H9 (cell line): Measurements from ENCODE around the gene ARID1B. TPM values are rescaled to one million over a fixed set of nuclear protein-coding genes. Genes with fewer than 3 reads are reported as not detected.

ENCODE experiments used
- DNase-seq: peaks from one replicate; pipeline ENCODE4 v3.0.0-alpha.2; 2017
- H2AFZ ChIP-seq: one replicate; pipeline ENCODE4 v1.6.1; 2013; ENCODE audit warnings: mild to moderate bottlenecking, low read length, control low read depth, moderate library complexity
- H2AK5ac ChIP-seq: 2 replicates; pipeline ENCODE4 v1.6.1; 2013; ENCODE audit warnings: low read length, control low read depth, mixed read lengths; ENCODE audit not compliant: insufficient read length
- H2BK120ac ChIP-seq: one replicate; pipeline ENCODE4 v1.6.1; 2013; ENCODE audit warnings: low read depth, mild to moderate bottlenecking, low read length, control low read depth, inconsistent platforms; ENCODE audit not compliant: poor library complexity, severe bottlenecking
- H2BK12ac ChIP-seq: 2 replicates; pipeline ENCODE4 v1.6.1; 2013; ENCODE audit warnings: low read length, control low read depth, mixed read lengths, low read depth; ENCODE audit not compliant: insufficient read length
- H2BK15ac ChIP-seq: 2 replicates; pipeline ENCODE4 v1.6.1; 2013; ENCODE audit warnings: low read depth, low read length, control low read depth
- H2BK20ac ChIP-seq: one replicate; pipeline ENCODE4 v1.6.1; 2013; ENCODE audit warnings: low read depth, mild to moderate bottlenecking, low read length, control low read depth, inconsistent platforms; ENCODE audit not compliant: poor library complexity, severe bottlenecking
- H2BK5ac ChIP-seq: 2 replicates; pipeline ENCODE4 v1.6.1; 2013; ENCODE audit warnings: low read length, control low read depth, mixed read lengths; ENCODE audit not compliant: insufficient read length
- H3K14ac ChIP-seq: 2 replicates; pipeline ENCODE4 v1.6.1; 2013; ENCODE audit warnings: low read length, control low read depth; ENCODE audit not compliant: insufficient read depth
- H3K18ac ChIP-seq: 2 replicates; pipeline ENCODE4 v1.6.1; 2013; ENCODE audit warnings: low read depth, mild to moderate bottlenecking, mixed read lengths, low read length, control low read depth; ENCODE audit not compliant: insufficient read length
- H3K23ac ChIP-seq: 2 replicates; pipeline ENCODE4 v1.6.1; 2013; ENCODE audit warnings: low read length, control low read depth, mixed read lengths, low read depth; ENCODE audit not compliant: insufficient read length
- H3K23me2 ChIP-seq: 2 replicates; pipeline ENCODE4 v1.6.1; 2013; ENCODE audit warnings: low read depth, mild to moderate bottlenecking, mixed read lengths, low read length, control low read depth; ENCODE audit not compliant: insufficient read length, poor library complexity, severe bottlenecking
- H3K27ac ChIP-seq: 2 replicates; pipeline ENCODE4 v1.5.1; 2013; ENCODE audit warnings: low read length, control low read depth, mixed read lengths, low read depth; ENCODE audit not compliant: insufficient read length
- H3K27me3 ChIP-seq: 2 replicates; pipeline ENCODE4 v1.6.1; 2013; ENCODE audit warnings: low read length, control low read depth, inconsistent platforms; ENCODE audit not compliant: insufficient read depth
- H3K4ac ChIP-seq: 2 replicates; pipeline ENCODE4 v1.6.1; 2013; ENCODE audit warnings: low read depth, mild to moderate bottlenecking, control low read depth, inconsistent platforms, low read length, moderate library complexity
- H3K4me1 ChIP-seq: 2 replicates; pipeline ENCODE4 v1.6.1; 2013; ENCODE audit warnings: low read length, control low read depth, inconsistent platforms; ENCODE audit not compliant: insufficient read depth
- H3K4me2 ChIP-seq: 2 replicates; pipeline ENCODE4 v1.6.1; 2013; ENCODE audit warnings: low read length, control low read depth, mixed read lengths; ENCODE audit not compliant: insufficient read length, insufficient read depth
- H3K56ac ChIP-seq: 2 replicates; pipeline ENCODE4 v1.6.1; 2013; ENCODE audit warnings: low read depth, mild to moderate bottlenecking, mixed read lengths, low read length, control low read depth; ENCODE audit not compliant: insufficient read length
- H3K79me1 ChIP-seq: 2 replicates; pipeline ENCODE4 v1.6.1; 2013; ENCODE audit warnings: low read depth, mild to moderate bottlenecking, moderate library complexity, low read length, control low read depth, inconsistent platforms; ENCODE audit not compliant: insufficient read depth, poor library complexity, severe bottlenecking
- H3K79me2 ChIP-seq: 2 replicates; pipeline ENCODE4 v1.6.1; 2013; ENCODE audit warnings: low read length, control low read depth, inconsistent platforms; ENCODE audit not compliant: insufficient read depth
- H3K9ac ChIP-seq: 2 replicates; pipeline ENCODE4 v1.6.1; 2013; ENCODE audit warnings: low read length, control low read depth, mixed read lengths; ENCODE audit not compliant: insufficient read length; ENCODE audit errors: extremely low read depth
- H3K9me3 ChIP-seq: one replicate; pipeline ENCODE4 v1.6.1; 2013; ENCODE audit warnings: low read depth, low read length, inconsistent platforms; ENCODE audit not compliant: control insufficient read depth
- H3T11ph ChIP-seq: one replicate; pipeline ENCODE4 v1.6.1; 2013; ENCODE audit warnings: mild to moderate bottlenecking, low read length, control low read depth, inconsistent platforms
- H4K20me1 ChIP-seq: one replicate; pipeline ENCODE4 v1.6.1; 2013; ENCODE audit not compliant: control insufficient read depth, insufficient read length, insufficient read depth
- H4K5ac ChIP-seq: 2 replicates; pipeline ENCODE4 v1.6.1; 2013; ENCODE audit warnings: low read depth, mild to moderate bottlenecking, mixed read lengths, low read length, control low read depth; ENCODE audit not compliant: insufficient read length
- H4K8ac ChIP-seq: replicated peaks from 2 replicates; pipeline ENCODE4 v1.6.1; 2013; ENCODE audit warnings: low read length, control low read depth, mixed read lengths, low read depth; ENCODE audit not compliant: insufficient read length
- H4K91ac ChIP-seq: 2 replicates; pipeline ENCODE4 v1.6.1; 2013; ENCODE audit warnings: low read depth, mild to moderate bottlenecking, moderate library complexity, mixed read lengths, low read length, control low read depth; ENCODE audit not compliant: insufficient read length
- H3K27ac Mint-ChIP-seq, 3 experiments: 2 replicates in 2 of 3; 3 replicates in 1 of 3; pipeline ENCODE4 v1.8.0; 2020 to 2021; ENCODE audit warnings: mixed read lengths in 3 of 3, mild to moderate bottlenecking in 1 of 3, moderate library complexity in 1 of 3
- H3K27me3 Mint-ChIP-seq: 2 replicates; pipeline ENCODE4 v1.8.0; 2021; ENCODE audit warnings: low read depth, mild to moderate bottlenecking, moderate library complexity, mixed read lengths
- H3K36me3 Mint-ChIP-seq, 3 experiments: 2 replicates in 2 of 3; 3 replicates in 1 of 3; pipeline ENCODE4 v1.8.0; 2020 to 2021; ENCODE audit warnings: low read depth in 3 of 3, mixed read lengths in 3 of 3; ENCODE audit not compliant: insufficient read depth in 1 of 3
- H3K4me1 Mint-ChIP-seq, 2 experiments: 2 replicates each; pipeline ENCODE4 v1.8.0; 2020; ENCODE audit warnings: mixed read lengths in 2 of 2
- H3K4me3 Mint-ChIP-seq, 2 experiments: 2 replicates in 1 of 2; 3 replicates in 1 of 2; pipeline ENCODE4 v1.8.0; 2020 to 2021; ENCODE audit warnings: mild to moderate bottlenecking in 2 of 2, mixed read lengths in 2 of 2, moderate library complexity in 1 of 2
- H3K9me3 Mint-ChIP-seq, 2 experiments: 2 replicates in 1 of 2; 3 replicates in 1 of 2; pipeline ENCODE4 v1.8.0; 2020; ENCODE audit warnings: mild to moderate bottlenecking in 2 of 2, mixed read lengths in 2 of 2, moderate library complexity in 1 of 2
- CTCF ChIP-seq: fragments of 200-600 bp; sonication (generic); conservative IDR thresholded peaks from 3 replicates; pipeline ENCODE4 v1.8.0; 2021; ENCODE audit warnings: antibody characterized with exemption, mild to moderate bottlenecking
- WGBS: extraction: QIAGEN DNeasy Blood & Tissue Kit; methylation state at CpG from one replicate; pipeline ENCODE4 v1.1.7; 2013; ENCODE audit warnings: missing lambda C conversion rate, low lambda C conversion rate, mixed read lengths; ENCODE audit not compliant: insufficient read length; ENCODE audit errors: extremely low coverage; 5-methylcytosine and 5-hydroxymethylcytosine counted together
- total RNA-seq: library from RNA; stranded (reverse); gene quantifications from 2 replicates; pipeline ENCODE4 v1.2.1, GENCODE V29; 2021

Gene ARID1B
- total RNA-seq, 1 experiment from 2014 or later: 88.2 TPM

- H3K9me3 Mint-ChIP-seq: no peaks in the 10 kb centered on the region
- no CpG with 5 or more reads among the region's 1 CpG for WGBS
- Histone ChIP-seq H3K14ac (no peak overlapping the region), H3K27me3 (no peaks in the 10 kb centered on the region), H2BK15ac (no peak overlapping the region), H2AFZ (no peak overlapping the region), H4K5ac (no peak overlapping the region), H2BK120ac (no peak overlapping the region), H4K91ac (no peak overlapping the region), H3K23ac (no peak overlapping the region), H3K9me3 (no peaks in the 10 kb centered on the region), H4K20me1 (no peaks in the 10 kb centered on the region), H3K79me1 (no peaks in the 10 kb centered on the region), H3T11ph (no peak overlapping the region), H2BK12ac (no peak overlapping the region), H2AK5ac (no peak overlapping the region), H2BK5ac (no peak overlapping the region), H3K27ac (no peak overlapping the region), H3K56ac (no peak overlapping the region), H3K79me2 (no peaks in the 10 kb centered on the region), H4K8ac (no peak overlapping the region), H3K18ac (no peak overlapping the region), H3K4me2 (no peak overlapping the region), H3K4me1 (0 out of 2 replicates have a peak, but pooled peaks cover 3% of the 10 kb centered on the region), H3K23me2 (no peaks in the 10 kb centered on the region), H2BK20ac (no peak overlapping the region), H3K9ac (no peak overlapping the region), H3K4ac (no peak overlapping the region)
- peaks cover 15 to 23% of the 10 kb centered on the region in 2 experiments for H3K4me1 Mint-ChIP-seq
- no peaks in the 10 kb centered on the region for H3K36me3 Mint-ChIP-seq
- no peak for DNase-seq
- no peak overlapping the region for H3K4me3 Mint-ChIP-seq
- no peaks in the 10 kb centered on the region for H3K27me3 Mint-ChIP-seq
- no peak for TF ChIP-seq CTCF
- H3K27ac Mint-ChIP-seq: no peak overlapping the region
Measured at GRCh38 chr6:156748504-156748903, 28.7 kb upstream of the ARID1B start.
